NCI-H526 (cell line): Measurements from ENCODE around the gene TRERF1.
"Not testable (repeated sequence)": the region's sequence is repeated elsewhere in the genome, so short reads cannot be mapped to it uniquely, and the experiment has no call there.

ENCODE experiments used
- DNase-seq, 2 experiments: peaks; one replicate each; lab custom pipeline; 2025; lab: John Stamatoyannopoulos, UW

The TRERF1 gene

GRCh38 chr6:42336431-42336830 lies 115.3 kb downstream of the TRERF1 start:
- no peak for DNase-seq

- DNase-seq, result no peak
Measured at GRCh38 chr6:42335896-42336295, 115.8 kb downstream of the TRERF1 start.

GRCh38 chr6:42334870-42335269 lies 116.9 kb downstream of the TRERF1 start:
- no peak for DNase-seq

GRCh38 chr6:42333612-42334011 lies 118.1 kb downstream of the TRERF1 start:
- no peak for DNase-seq

GRCh38 chr6:42332916-42333315 lies 118.8 kb downstream of the TRERF1 start:
- no peak for DNase-seq

GRCh38 chr6:42331019-42331418 lies 120.7 kb downstream of the TRERF1 start:
- DNase-seq, result no peak

- no peak for DNase-seq
Measured at GRCh38 chr6:42326248-42326647, 125.5 kb downstream of the TRERF1 start.

- DNase-seq, result not testable (repeated sequence)
Measured at GRCh38 chr6:42324656-42325324, 126.9 kb downstream of the TRERF1 start.

GRCh38 chr6:42322676-42323075 lies 129.1 kb downstream of the TRERF1 start:
- DNase-seq, result no peak

- no peak for DNase-seq
Measured at GRCh38 chr6:42321976-42322375, 129.8 kb downstream of the TRERF1 start.

- DNase-seq, result no peak
Measured at GRCh38 chr6:42320762-42321161, 131.0 kb downstream of the TRERF1 start.

GRCh38 chr6:42318480-42318879 lies 133.2 kb downstream of the TRERF1 start:
- no peak for DNase-seq

GRCh38 chr6:42316981-42317380 lies 134.7 kb downstream of the TRERF1 start:
- DNase-seq, result no peak

GRCh38 chr6:42315991-42316970 lies 135.4 kb downstream of the TRERF1 start:
- DNase-seq, result no peak

GRCh38 chr6:42315259-42315990 lies 136.3 kb downstream of the TRERF1 start:
- DNase-seq, result no peak

GRCh38 chr6:42314571-42315258 lies 137.0 kb downstream of the TRERF1 start:
- no peak for DNase-seq

GRCh38 chr6:42313941-42314570 lies 137.7 kb downstream of the TRERF1 start:
- DNase-seq, result no peak

GRCh38 chr6:42313038-42313437 lies 138.7 kb downstream of the TRERF1 start:
- no peak for DNase-seq

- no peak for DNase-seq
Measured at GRCh38 chr6:42307141-42307470, 144.6 kb downstream of the TRERF1 start.

- no peak for DNase-seq
Measured at GRCh38 chr6:42306439-42307140, 145.1 kb downstream of the TRERF1 start.
